ENCODE measurements around the gene GAN.

DNA sequence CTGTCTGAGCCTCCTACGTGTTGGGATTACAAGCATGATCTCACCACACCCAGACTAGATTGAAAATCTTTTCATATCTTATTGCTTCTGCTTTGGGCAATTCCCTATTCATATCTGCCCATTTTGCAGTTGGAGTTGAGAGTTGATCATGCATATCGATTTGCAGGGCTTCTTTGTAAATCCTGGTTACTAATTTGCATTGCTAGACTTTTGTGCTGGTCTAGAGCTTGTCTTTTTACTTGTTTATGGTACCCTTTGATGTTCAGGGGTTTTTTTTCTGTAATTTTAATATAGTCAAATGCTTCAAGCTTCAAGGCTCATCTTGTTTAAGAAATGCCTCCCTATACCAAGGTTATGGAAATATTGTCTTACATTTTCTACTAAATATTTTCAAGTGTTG lies 106.4 kb downstream of the GAN start:
- TF ChIP-seq CTCF (IDR thresholded peaks at IDR 0.05) (no peak), POLR2A (IDR thresholded peaks at IDR 0.05) (no peak)
